GM21360 (cell line): ENCODE measurements around the gene MORC2.

ENCODE experiments used
- ATAC-seq: cut with Tn5 transposase; IDR thresholded peaks from one replicate; pipeline ENCODE4 v1.9.1; 2021; ENCODE audit warnings: mild to moderate bottlenecking, moderate library complexity; ENCODE audit not compliant: unreplicated experiment

MORC2 gene

GRCh38 chr22:30889996-30890480 is 78.5 kb downstream of the MORC2 start:
- ATAC-seq, result no peak

- no peak for ATAC-seq
These were observed 79.1 kb downstream of the MORC2 start for GRCh38 chr22:30889268-30889995.

DNA sequence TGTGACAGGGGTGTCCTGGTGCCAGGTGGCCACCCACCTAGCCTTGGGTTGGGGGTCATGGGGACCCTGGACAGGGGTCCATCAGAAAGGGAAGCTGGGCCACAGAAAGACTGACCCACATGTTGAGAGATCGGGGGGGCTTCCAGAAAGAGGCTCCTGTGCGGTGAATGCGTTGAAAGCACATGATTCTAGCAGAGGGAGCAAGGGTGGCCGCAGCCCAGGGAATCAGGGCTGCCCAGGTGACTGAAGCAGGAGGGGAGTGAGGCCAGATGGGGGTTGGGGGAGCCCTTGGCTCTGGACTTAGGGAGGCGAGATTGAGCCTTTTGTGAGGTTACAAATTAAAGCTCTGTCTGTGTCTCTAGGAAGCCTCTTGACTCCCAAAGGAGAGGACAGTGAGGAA is 80.7 kb downstream of the MORC2 start:
- no peak for ATAC-seq

DNA sequence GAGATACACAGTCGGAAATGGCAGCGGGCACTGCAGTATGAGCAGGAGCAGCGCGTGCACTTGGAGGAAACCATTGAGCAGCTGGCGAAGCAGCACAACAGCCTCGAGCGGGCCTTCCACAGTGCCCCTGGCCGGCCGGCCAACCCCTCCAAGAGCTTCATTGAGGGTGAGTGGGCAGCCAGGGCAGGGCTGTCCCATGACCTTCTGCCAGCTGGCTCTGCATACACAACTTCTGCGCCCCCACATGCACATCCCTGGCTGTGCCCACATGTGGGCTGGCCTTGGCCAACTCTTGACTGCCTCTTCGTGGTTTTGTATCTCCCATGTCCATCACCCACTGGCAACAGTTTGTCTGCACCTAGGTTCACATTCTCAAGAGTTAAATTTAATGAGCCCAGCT is 81.1 kb downstream of the MORC2 start:
- ATAC-seq, result no peak

GRCh38 chr22:30885591-30885990 is 83.0 kb downstream of the MORC2 start:
- ATAC-seq, result no peak

DNA sequence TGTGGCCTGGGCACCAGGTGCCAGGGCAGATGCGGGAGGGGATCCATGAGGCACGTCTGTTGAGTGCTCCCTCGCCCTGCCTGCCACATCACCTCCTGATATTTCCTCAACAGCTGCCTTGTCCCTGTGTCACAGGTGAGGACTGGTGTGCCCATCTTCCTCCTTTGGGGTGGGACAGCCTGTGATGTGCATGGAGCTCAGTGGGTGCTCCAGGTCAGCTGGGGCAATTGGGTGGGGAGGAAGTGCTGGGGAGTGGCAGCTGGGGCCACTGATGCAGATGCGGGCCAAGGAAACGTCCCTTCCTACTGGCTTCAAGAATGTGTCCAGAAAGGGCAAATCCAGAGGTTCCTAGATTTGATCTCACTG is 83.6 kb downstream of the MORC2 start:
- no peak for ATAC-seq

GRCh38 chr22:30884211-30885000 is 84.2 kb downstream of the MORC2 start:
- no peak for ATAC-seq

- no peak for ATAC-seq
These were observed 84.9 kb downstream of the MORC2 start for GRCh38 chr22:30883586-30884145.

DNA sequence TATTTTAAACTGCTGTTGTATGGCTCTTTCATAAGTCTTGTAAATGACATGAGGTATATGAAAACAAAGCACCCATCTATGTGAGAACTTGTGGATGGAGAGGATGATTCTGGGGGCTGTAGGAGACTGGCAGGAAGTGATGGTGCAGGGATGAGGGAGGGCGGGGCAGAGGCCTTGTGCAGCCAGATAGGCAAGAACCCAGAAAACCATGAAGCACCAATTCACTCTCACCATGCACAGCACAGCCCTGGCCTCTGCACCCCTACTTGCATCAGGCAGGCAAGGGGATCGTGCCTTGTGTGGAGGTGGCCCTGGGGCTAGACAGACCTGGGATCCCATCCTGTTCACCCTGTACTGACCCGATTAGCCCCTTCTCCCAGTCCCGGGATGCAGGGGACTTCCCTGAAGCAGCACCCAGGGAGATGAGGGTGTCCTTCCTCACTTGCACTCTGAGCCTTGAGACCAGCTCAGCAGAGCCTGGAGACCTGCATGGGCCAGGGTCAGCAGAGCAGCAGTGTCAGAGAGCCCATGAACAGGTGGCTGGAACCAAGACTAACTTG is 85.5 kb downstream of the MORC2 start:
- ATAC-seq, result no peak

- ATAC-seq, result no peak
These were observed 86.3 kb downstream of the MORC2 start for GRCh38 chr22:30882184-30882717.

GRCh38 chr22:30881361-30882183 is 87.0 kb downstream of the MORC2 start:
- no peak for ATAC-seq

- no peak for ATAC-seq
These were observed 87.7 kb downstream of the MORC2 start for GRCh38 chr22:30880847-30881246.

GRCh38 chr22:30880181-30880601 is 88.4 kb downstream of the MORC2 start:
- no peak for ATAC-seq

- ATAC-seq, result no peak
These were observed 89.2 kb downstream of the MORC2 start for GRCh38 chr22:30879415-30879797.

DNA sequence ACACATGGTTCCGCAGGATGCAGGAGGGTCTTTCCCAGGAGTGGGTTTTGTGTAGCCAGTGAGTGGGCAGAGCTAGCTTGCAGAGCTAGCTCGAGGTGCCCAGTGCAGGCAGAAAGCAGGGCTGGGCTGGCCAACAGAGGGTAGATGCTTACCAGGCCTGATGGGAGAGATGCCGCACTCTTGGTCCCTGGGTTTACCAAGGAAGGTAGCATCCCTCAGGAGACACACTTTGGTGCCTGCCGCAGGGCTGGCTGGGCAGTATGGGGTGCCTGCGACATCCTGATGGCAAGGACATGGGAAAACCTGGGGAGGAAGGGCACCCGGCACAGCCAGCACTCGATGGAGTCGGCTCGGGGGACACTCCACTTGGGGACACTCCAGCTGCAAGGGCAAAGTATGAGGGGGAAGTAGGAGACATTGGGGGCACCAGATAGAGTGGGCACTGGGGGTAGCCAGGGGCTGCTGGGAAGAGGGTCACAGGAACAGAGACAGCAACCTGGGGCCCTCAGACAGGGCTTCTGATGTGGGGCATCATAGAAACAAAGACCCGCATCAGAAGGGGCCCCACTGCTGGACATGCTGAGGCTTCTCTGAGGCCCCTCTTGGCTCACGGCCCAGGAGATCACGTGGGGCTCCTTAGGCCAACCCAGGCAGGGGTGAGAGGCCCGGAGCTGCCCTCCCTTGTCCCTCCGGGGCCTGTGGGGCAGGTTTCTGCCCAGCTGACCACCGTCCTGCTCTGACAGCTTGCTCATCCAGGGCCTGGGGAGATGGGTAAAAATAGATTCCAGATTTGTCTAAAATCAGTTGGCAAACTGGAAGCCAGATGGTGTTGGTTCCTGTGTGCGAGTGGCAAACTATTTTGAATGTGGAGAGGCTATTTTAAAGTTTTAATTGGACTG is 89.8 kb downstream of the MORC2 start:
- no peak for ATAC-seq

- no peak for ATAC-seq
These were observed 90.7 kb downstream of the MORC2 start for GRCh38 chr22:30877662-30878515.

- ATAC-seq, result no peak
These were observed 91.5 kb downstream of the MORC2 start for GRCh38 chr22:30876915-30877553.

DNA sequence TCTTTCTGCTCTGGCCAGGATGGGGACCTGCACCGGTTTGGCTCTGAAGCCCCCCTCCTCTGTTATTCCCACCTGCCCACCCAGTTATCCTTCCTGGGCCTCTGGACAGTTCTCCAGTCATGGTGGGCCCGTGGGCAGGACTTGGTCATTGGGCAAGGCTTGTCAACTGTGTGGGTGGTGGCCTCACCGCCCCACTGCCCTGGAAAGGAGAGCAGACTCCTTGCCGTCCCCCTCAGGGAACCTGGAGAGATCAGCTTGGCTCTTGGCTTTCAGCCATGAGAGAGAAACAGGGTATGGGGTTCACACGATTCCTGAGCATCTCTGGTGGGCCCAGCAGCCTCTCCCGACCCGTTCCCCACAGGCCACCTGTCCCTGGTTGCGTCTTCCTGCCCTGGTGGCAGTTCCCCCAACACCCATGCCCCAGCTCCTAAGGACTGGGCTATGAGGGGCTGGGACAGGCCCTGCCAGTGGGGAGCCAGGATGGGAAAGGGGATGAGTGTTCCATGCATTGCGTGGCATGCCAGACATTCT is 92.3 kb downstream of the MORC2 start:
- no peak for ATAC-seq
